Activated CD8-positive, alpha-beta T cell treated with anti-CD3 and anti-CD28 coated beads for 36 hours (primary cell): ENCODE data around the gene NEO1. TPM values are rescaled to one million over a fixed set of nuclear protein-coding genes. Genes with fewer than 3 reads are reported as not detected.

Source experiments
- ATAC-seq: fragments of 200-7000 bp; cut with Tn5 transposase; one replicate; pipeline ENCODE4 v1.10.0; 2021; ENCODE audit warnings: mild to moderate bottlenecking, moderate library complexity
- CTCF ChIA-PET: fragments of 350-600 bp; sonication (Branson Sonifier 250); formaldehyde crosslinking; loops from one replicate; lab custom pipeline; 2021; ENCODE audit warnings: antibody characterized with exemption; lab: Charles Lee
- POLR2A ChIA-PET: fragments of 350-600 bp; sonication (Branson Sonifier 250); formaldehyde crosslinking; loops from one replicate; lab custom pipeline; 2021; ENCODE audit warnings: antibody characterized with exemption; lab: Charles Lee
- DNase-seq: peaks from one replicate; pipeline ENCODE4 v3.0.0-alpha.2; 2020
- H3K27ac Mint-ChIP-seq: one replicate; pipeline ENCODE4 v1.8.0; 2021; ENCODE audit warnings: mild to moderate bottlenecking, mixed read lengths
- H3K27me3 Mint-ChIP-seq: one replicate; pipeline ENCODE4 v1.8.0; 2021; ENCODE audit warnings: mixed read lengths
- H3K36me3 Mint-ChIP-seq: one replicate; pipeline ENCODE4 v1.8.0; 2021; ENCODE audit warnings: low read depth, mixed read lengths
- H3K4me1 Mint-ChIP-seq: one replicate; pipeline ENCODE4 v1.8.0; 2021; ENCODE audit warnings: low read depth, mixed read lengths
- H3K4me3 Mint-ChIP-seq: one replicate; pipeline ENCODE4 v1.8.0; 2021; ENCODE audit warnings: mild to moderate bottlenecking, moderate library complexity, mixed read lengths
- H3K9me3 Mint-ChIP-seq: one replicate; pipeline ENCODE4 v1.8.0; 2021; ENCODE audit warnings: mixed read lengths
- CTCF ChIP-seq: fragments of 200-600 bp; IDR thresholded peaks from one replicate; pipeline ENCODE4 v1.8.0; 2022; ENCODE audit warnings: antibody characterized with exemption, mild to moderate bottlenecking
- intact Hi-C: fragments of 100-400 bp; cut with micrococcal nuclease; formaldehyde crosslinking; loops from one replicate; pipeline ENCODE4 v1.10.0; 2022
- total RNA-seq, 2 experiments: library from RNA; stranded (reverse); gene quantifications; one replicate each; pipeline ENCODE4 v1.2.3, GENCODE V29; 2021

Gene NEO1
- total RNA-seq, 2 experiments from 2014 or later: 2.8 to 3.1 TPM

- no peaks in the 10 kb centered on the region for H3K36me3 Mint-ChIP-seq
- intact Hi-C loops: loop anchor here (5.0 kb wide), 1 partner anchor 281 kb away; no protein-coding TSS in a partner anchor
- H3K4me1 Mint-ChIP-seq: no peaks in the 10 kb centered on the region
- ATAC-seq (no peak), DNase-seq (no peak)
- POLR2A ChIA-PET: interaction anchor here (0.7 kb wide), 1 partner anchor 15 kb away, joined by 3 read pairs; no protein-coding TSS in a partner anchor
- CTCF ChIA-PET: interaction anchor here (1.3 kb wide), 1 partner anchor 281 kb away, joined by 4 read pairs; no protein-coding TSS in a partner anchor
- H3K9me3 Mint-ChIP-seq: no peaks in the 10 kb centered on the region
- TF ChIP-seq CTCF: no peak
- H3K27me3 Mint-ChIP-seq: peaks cover 3% of the 10 kb centered on the region
- no peak overlapping the region for H3K27ac Mint-ChIP-seq
- H3K4me3 Mint-ChIP-seq: no peak overlapping the region
Observed at GRCh38 chr15:73078722-73079121, 26.5 kb downstream of the NEO1 start.

- no peak for ATAC-seq
- no peak overlapping the region for H3K27ac Mint-ChIP-seq
- ChIA-PET CTCF (interaction anchor here (0.9 to 1.3 kb wide), 3 partner anchors 168 to 767 kb away, joined by 3 to 4 read pairs (median 3); no protein-coding TSS in a partner anchor), POLR2A (no interaction called here)
- no peak overlapping the region for H3K4me3 Mint-ChIP-seq
- TF ChIP-seq CTCF: no peak
- no peaks in the 10 kb centered on the region for H3K4me1 Mint-ChIP-seq
- no peaks in the 10 kb centered on the region for H3K9me3 Mint-ChIP-seq
- H3K36me3 Mint-ChIP-seq: no peaks in the 10 kb centered on the region
- DNase-seq: no peak
- peaks cover 3% of the 10 kb centered on the region for H3K27me3 Mint-ChIP-seq
- intact Hi-C loops: loop anchor here (5.0 kb wide), 1 partner anchor 282 kb away; no protein-coding TSS in a partner anchor
Observed at GRCh38 chr15:73079565-73079964, 27.3 kb downstream of the NEO1 start.

- intact Hi-C loops: no loop called here
- DNase-seq: peak; percentile 8
- peaks cover 3% of the 10 kb centered on the region for H3K27me3 Mint-ChIP-seq
- no peaks in the 10 kb centered on the region for H3K36me3 Mint-ChIP-seq
- POLR2A ChIA-PET: no interaction called here
- H3K4me1 Mint-ChIP-seq: no peaks in the 10 kb centered on the region
- H3K4me3 Mint-ChIP-seq: no peak overlapping the region
- no peak overlapping the region for H3K27ac Mint-ChIP-seq
- CTCF ChIA-PET: interaction anchor here (0.6 to 2.7 kb wide), 14 partner anchors 10 to 359 kb away, joined by 3 to 20 read pairs (median 3); no protein-coding TSS in a partner anchor
- no peaks in the 10 kb centered on the region for H3K9me3 Mint-ChIP-seq
- TF ChIP-seq CTCF: peak; percentile 70
- no peak for ATAC-seq
Observed at GRCh38 chr15:73081321-73081958, 29.2 kb downstream of the NEO1 start.

GRCh38 chr15:73082812-73083211, 30.5 kb downstream of the NEO1 start:
- Mint-ChIP-seq H3K4me3 (no peak overlapping the region), H3K27ac (no peak overlapping the region), H3K9me3 (no peaks in the 10 kb centered on the region), H3K27me3 (peaks cover 8% of the 10 kb centered on the region), H3K4me1 (no peaks in the 10 kb centered on the region), H3K36me3 (no peaks in the 10 kb centered on the region)
- ATAC-seq (no peak), DNase-seq (no peak)
- ChIA-PET POLR2A (interaction anchor here (0.7 kb wide), 1 partner anchor 507 kb away, joined by 3 read pairs; no protein-coding TSS in a partner anchor), CTCF (interaction anchor here (0.8 to 2.7 kb wide), 11 partner anchors 9 to 360 kb away, joined by 3 to 20 read pairs (median 4); no protein-coding TSS in a partner anchor)
- intact Hi-C loops: no loop called here
- no peak for TF ChIP-seq CTCF

- Mint-ChIP-seq H3K4me1 (no peaks in the 10 kb centered on the region), H3K9me3 (no peaks in the 10 kb centered on the region), H3K27ac (no peak overlapping the region), H3K4me3 (no peak overlapping the region), H3K27me3 (peaks cover 14% of the 10 kb centered on the region), H3K36me3 (no peaks in the 10 kb centered on the region)
- TF ChIP-seq CTCF: no peak
- DNase-seq (no peak), ATAC-seq (no peak)
- intact Hi-C loops: no loop called here
- CTCF ChIA-PET: no interaction called here
- POLR2A ChIA-PET: no interaction called here
Observed at GRCh38 chr15:73087098-73087497, 34.8 kb downstream of the NEO1 start.
